GM13977 (cell line): ENCODE measurements around the gene GPT2.
A peak's percentile ranks its signal among the peaks of the same experiment; 100 is the strongest.

ENCODE experiments used
- DNase-seq: peaks from one replicate; pipeline ENCODE4 v3.0.0; 2012; ENCODE audit warnings: low spot score
- CTCF ChIP-seq: IDR thresholded peaks from 2 replicates; pipeline ENCODE4 v1.5.1; 2012; ENCODE audit warnings: mild to moderate bottlenecking, control low read depth; ENCODE audit not compliant: insufficient read depth; ENCODE audit errors: extremely low read depth, missing control alignments
- in situ Hi-C: fragments of 300-500 bp; cut with MboI; formaldehyde crosslinking; loops from one replicate; pipeline ENCODE4 v1.12.0; 2022; ENCODE audit warnings: low sequenced_read_pairs, low pct_unique_long_range_greater_than_20kb, mixed read lengths, inconsistent platforms; ENCODE audit not compliant: unreplicated experiment

GPT2 gene

GRCh38 chr16:46883690-46884512 is at the start of gene GPT2:
Gene GPT2, plus strand, starts transcription at chr16:46884362. Its CDS starts 354 bp downstream, at chr16:46884716.
- no peak for TF ChIP-seq CTCF
- in situ Hi-C loops: no loop called here
- peak; percentile 92 for DNase-seq

GRCh38 chr16:46836534-46837530 is 47.3 kb upstream of the GPT2 start:
- in situ Hi-C loops: no loop called here
- no peak for DNase-seq

GRCh38 chr16:46839986-46840443 is 44.1 kb upstream of the GPT2 start:
- in situ Hi-C loops: no loop called here
- TF ChIP-seq CTCF: no peak
- DNase-seq: no peak

More at GRCh38 chr16:46836534-46837530, 47.3 kb upstream of the GPT2 start:
- TF ChIP-seq CTCF: no peak

GRCh38 chr16:46842192-46842895 is 41.8 kb upstream of the GPT2 start:
- no peak for TF ChIP-seq CTCF
- in situ Hi-C loops: no loop called here
- no peak for DNase-seq

GRCh38 chr16:46843898-46844642 is 40.1 kb upstream of the GPT2 start:
- in situ Hi-C loops: no loop called here
- no peak for TF ChIP-seq CTCF
- DNase-seq: no peak
